ENCODE data around the gene NUDT12. TPM values are rescaled to one million over a fixed set of nuclear protein-coding genes. Genes with fewer than 3 reads are reported as not detected.

Gene NUDT12
- total RNA-seq, 1 experiment from 2014 or later = 11.3 TPM

GRCh38 chr5:103598997-103599566, 36.5 kb upstream of the NUDT12 start:
- WGBS (ENCODE audit: extremely low coverage, insufficient read length, low lambda C conversion rate) = no CpG with 5 or more reads among the region's 3 CpGs
- Histone ChIP-seq H2BK15ac (ENCODE audit: low read depth, low read length) (no peak overlapping the region), H3K9ac (ENCODE audit: extremely low read depth, insufficient read length, low read length) (no peak overlapping the region), H4K5ac (ENCODE audit: insufficient read length, low read depth, low read length) (no peak overlapping the region), H3K27me3 (ENCODE audit: insufficient read depth, low read length) (no peaks in the 10 kb centered on the region), H3K4me1 (ENCODE audit: insufficient read depth, low read length) (no peaks in the 10 kb centered on the region), H3K27ac (ENCODE audit: insufficient read length, low read depth, low read length) (no peak overlapping the region), H3K9me3 (ENCODE audit: control insufficient read depth, low read depth, low read length) (no peaks in the 10 kb centered on the region), H3K18ac (ENCODE audit: insufficient read length, low read depth, low read length) (no peak overlapping the region), H4K8ac (replicated peaks; ENCODE audit: insufficient read length, low read depth, low read length) (no peak overlapping the region), H3K23me2 (ENCODE audit: insufficient read length, low read depth, low read length, poor library complexity, severe bottlenecking) (no peaks in the 10 kb centered on the region), H3K23ac (ENCODE audit: insufficient read length, low read depth, low read length) (no peak overlapping the region), H3K56ac (ENCODE audit: insufficient read length, low read depth, low read length) (no peak overlapping the region), H3K14ac (ENCODE audit: insufficient read depth, low read length) (no peak overlapping the region), H2BK20ac (ENCODE audit: low read depth, low read length, poor library complexity, severe bottlenecking) (no peak overlapping the region), H4K20me1 (ENCODE audit: control insufficient read depth, insufficient read depth, insufficient read length) (no peaks in the 10 kb centered on the region), H3T11ph (ENCODE audit: low read length) (no peak overlapping the region), H4K91ac (ENCODE audit: insufficient read length, low read depth, low read length) (no peak overlapping the region), H2AK5ac (ENCODE audit: insufficient read length, low read length) (no peak overlapping the region), H3K4ac (ENCODE audit: low read depth, low read length) (no peak overlapping the region), H3K79me2 (ENCODE audit: insufficient read depth, low read length) (no peaks in the 10 kb centered on the region), H2BK5ac (ENCODE audit: insufficient read length, low read length) (no peak overlapping the region), H2BK12ac (ENCODE audit: insufficient read length, low read depth, low read length) (no peak overlapping the region), H3K4me2 (ENCODE audit: insufficient read depth, insufficient read length, low read length) (no peak overlapping the region), H2BK120ac (ENCODE audit: low read depth, low read length, poor library complexity, severe bottlenecking) (no peak overlapping the region), H3K79me1 (ENCODE audit: insufficient read depth, low read depth, low read length, poor library complexity, severe bottlenecking) (no peaks in the 10 kb centered on the region), H2AFZ (ENCODE audit: low read length) (no peak overlapping the region)
- TF ChIP-seq CTCF (conservative IDR thresholded peaks at IDR 0.05) = no peak
- H3K4me3 Mint-ChIP-seq = no peak overlapping the region
- H3K36me3 Mint-ChIP-seq (ENCODE audit: insufficient read depth in 1 of 3, low read depth in 3 of 3) = no peaks in the 10 kb centered on the region
- no peak for DNase-seq
- no peaks in the 10 kb centered on the region for H3K27me3 Mint-ChIP-seq (ENCODE audit: low read depth)
- no peak overlapping the region for H3K27ac Mint-ChIP-seq
- H3K4me1 Mint-ChIP-seq = no peaks in the 10 kb centered on the region
- no peaks in the 10 kb centered on the region for H3K9me3 Mint-ChIP-seq

Data from H9 (cell line).